Measurements from ENCODE around the gene NT5DC4. TPM values are rescaled to one million over a fixed set of nuclear protein-coding genes. Genes with fewer than 3 reads are reported as not detected.

The NT5DC4 gene
- total RNA-seq, 1 donor: not detected

GRCh38 chr2:112754564-112754963 lies 33.7 kb downstream of the NT5DC4 start:
- TF ChIP-seq CTCF (IDR thresholded peaks at IDR 0.05; ENCODE audit: extremely low read depth, low read depth, low read length): no peak
- H3K27me3 ChIP-seq (ENCODE audit: insufficient read depth, low read length): no peaks in the 10 kb centered on the region
- H3K27ac ChIP-seq (ENCODE audit: low read depth, low read length): no peak overlapping the region
- peaks cover 27% of the 10 kb centered on the region for H3K36me3 ChIP-seq (ENCODE audit: insufficient read depth, low read length)
- peaks cover 25% of the 10 kb centered on the region for H3K4me1 ChIP-seq (ENCODE audit: insufficient read depth, low read length)
- no peak for DNase-seq (ENCODE audit: insufficient read length, low spot score, missing footprints)
- H3K9me3 ChIP-seq (ENCODE audit: low read depth, low read length): no peaks in the 10 kb centered on the region
- no peak overlapping the region for H3K4me2 ChIP-seq (ENCODE audit: insufficient read depth, low read length)
- no peaks in the 10 kb centered on the region for H4K20me1 ChIP-seq (ENCODE audit: insufficient read depth, low read length)
- H3K4me3 ChIP-seq (ENCODE audit: insufficient read depth, low read length): no peak overlapping the region
- peaks cover 54% of the 10 kb centered on the region for H3K79me2 ChIP-seq (ENCODE audit: insufficient read depth, low read length)
- H2AFZ ChIP-seq (ENCODE audit: low read length): peak overlapping the region; percentile 47

- Histone ChIP-seq H3K27me3 (ENCODE audit: insufficient read depth, low read length) (no peaks in the 10 kb centered on the region), H3K9me3 (ENCODE audit: low read depth, low read length) (no peaks in the 10 kb centered on the region), H3K27ac (ENCODE audit: low read depth, low read length) (no peak overlapping the region), H3K36me3 (ENCODE audit: insufficient read depth, low read length) (peaks cover 27% of the 10 kb centered on the region), H2AFZ (ENCODE audit: low read length) (peak overlapping the region; percentile 21), H3K79me2 (ENCODE audit: insufficient read depth, low read length) (peaks cover 50% of the 10 kb centered on the region), H3K4me3 (ENCODE audit: insufficient read depth, low read length) (no peak overlapping the region), H4K20me1 (ENCODE audit: insufficient read depth, low read length) (no peaks in the 10 kb centered on the region), H3K4me1 (ENCODE audit: insufficient read depth, low read length) (peaks cover 17% of the 10 kb centered on the region), H3K4me2 (ENCODE audit: insufficient read depth, low read length) (no peak overlapping the region)
- no peak for TF ChIP-seq CTCF (IDR thresholded peaks at IDR 0.05; ENCODE audit: extremely low read depth, low read depth, low read length)
- no peak for DNase-seq (ENCODE audit: insufficient read length, low spot score, missing footprints)
Measured at GRCh38 chr2:112755444-112755843, 34.6 kb downstream of the NT5DC4 start.

- Histone ChIP-seq H4K20me1 (ENCODE audit: insufficient read depth, low read length) (no peaks in the 10 kb centered on the region), H3K4me3 (ENCODE audit: insufficient read depth, low read length) (no peak overlapping the region), H3K27me3 (ENCODE audit: insufficient read depth, low read length) (no peaks in the 10 kb centered on the region), H3K36me3 (ENCODE audit: insufficient read depth, low read length) (peaks cover 27% of the 10 kb centered on the region), H2AFZ (ENCODE audit: low read length) (peak overlapping the region; percentile 21), H3K4me2 (ENCODE audit: insufficient read depth, low read length) (no peak overlapping the region), H3K4me1 (ENCODE audit: insufficient read depth, low read length) (peaks cover 20% of the 10 kb centered on the region), H3K27ac (ENCODE audit: low read depth, low read length) (no peak overlapping the region), H3K79me2 (ENCODE audit: insufficient read depth, low read length) (peaks cover 50% of the 10 kb centered on the region), H3K9me3 (ENCODE audit: low read depth, low read length) (no peaks in the 10 kb centered on the region)
- no peak for DNase-seq (ENCODE audit: insufficient read length, low spot score, missing footprints)
- no peak for TF ChIP-seq CTCF (IDR thresholded peaks at IDR 0.05; ENCODE audit: extremely low read depth, low read depth, low read length)
Measured at GRCh38 chr2:112756207-112756606, 35.4 kb downstream of the NT5DC4 start.

GRCh38 chr2:112757265-112757664 lies 36.4 kb downstream of the NT5DC4 start:
- H3K27ac ChIP-seq (ENCODE audit: low read depth, low read length): peak overlapping the region; percentile 43
- H3K4me2 ChIP-seq (ENCODE audit: insufficient read depth, low read length): no peak overlapping the region
- DNase-seq (ENCODE audit: insufficient read length, low spot score, missing footprints): no peak
- peaks cover 18% of the 10 kb centered on the region for H3K4me1 ChIP-seq (ENCODE audit: insufficient read depth, low read length)
- peaks cover 30% of the 10 kb centered on the region for H3K36me3 ChIP-seq (ENCODE audit: insufficient read depth, low read length)
- H3K4me3 ChIP-seq (ENCODE audit: insufficient read depth, low read length): no peak overlapping the region
- no peaks in the 10 kb centered on the region for H3K27me3 ChIP-seq (ENCODE audit: insufficient read depth, low read length)
- no peaks in the 10 kb centered on the region for H3K9me3 ChIP-seq (ENCODE audit: low read depth, low read length)
- peaks cover 59% of the 10 kb centered on the region for H3K79me2 ChIP-seq (ENCODE audit: insufficient read depth, low read length)
- no peaks in the 10 kb centered on the region for H4K20me1 ChIP-seq (ENCODE audit: insufficient read depth, low read length)
- H2AFZ ChIP-seq (ENCODE audit: low read length): no peak overlapping the region
- no peak for TF ChIP-seq CTCF (IDR thresholded peaks at IDR 0.05; ENCODE audit: extremely low read depth, low read depth, low read length)

Data from osteoblast (primary cell).